HepG2 (cell line): ENCODE results near the gene PRKCD. TPM values are rescaled to one million over a fixed set of nuclear protein-coding genes. Genes with fewer than 3 reads are reported as not detected.
A peak's percentile ranks its signal among the peaks of the same experiment; 100 is the strongest.

Source experiments
- AKAP8 ChIP-seq: sonication (generic); formaldehyde crosslinking; IDR thresholded peaks from 2 replicates; pipeline ENCODE4 v1.5.1; 2020; ENCODE audit warnings: mild to moderate bottlenecking, missing genetic modification reagents
- FIP1L1 ChIP-seq: fragments of 200-400 bp; formaldehyde crosslinking; IDR thresholded peaks from 2 replicates; pipeline ENCODE4 v1.6.1; 2018; ENCODE audit warnings: low read depth, mild to moderate bottlenecking, low read length, moderate library complexity, borderline replicate concordance; ENCODE audit not compliant: insufficient read depth
- MAFK ChIP-seq, 2 experiments: IDR thresholded peaks in 1 of 2; conservative IDR thresholded peaks in 1 of 2; 2 replicates each; pipeline ENCODE4 v1.6.1; 2011; ENCODE audit warnings: improper control_type of control experiment in 2 of 2, low read length in 2 of 2
- MXI1 ChIP-seq: IDR thresholded peaks from 3 replicates; pipeline ENCODE4 v1.6.1; 2012; ENCODE audit warnings: low read depth, low read length, inconsistent platforms, borderline replicate concordance
- MZF1 ChIP-seq: sonication (generic); formaldehyde crosslinking; IDR thresholded peaks from 2 replicates; pipeline ENCODE4 v1.8.1; 2023; ENCODE audit warnings: mild to moderate bottlenecking, missing genetic modification reagents, borderline replicate concordance
- NR3C1 ChIP-seq: sonication (generic); formaldehyde crosslinking; IDR thresholded peaks from 2 replicates; pipeline ENCODE4 v1.4.0; 2020; ENCODE audit warnings: missing genetic modification reagents
- RELA ChIP-seq: sonication (generic); formaldehyde crosslinking; IDR thresholded peaks from 2 replicates; pipeline ENCODE4 v1.4.0; 2020; ENCODE audit warnings: missing genetic modification reagents
- SMAD9 ChIP-seq: sonication (generic); formaldehyde crosslinking; IDR thresholded peaks from 2 replicates; pipeline ENCODE4 v1.5.1; 2020; ENCODE audit warnings: mild to moderate bottlenecking, missing genetic modification reagents
- SRF ChIP-seq: IDR thresholded peaks from 2 replicates; pipeline ENCODE4 v1.6.1; 2011; ENCODE audit warnings: mild to moderate bottlenecking, low read depth, low read length, moderate library complexity
- ZBTB7B ChIP-seq: sonication (generic); formaldehyde crosslinking; IDR thresholded peaks from 2 replicates; pipeline ENCODE4 v1.4.0; 2020; ENCODE audit warnings: missing genetic modification reagents
- ZNF318 ChIP-seq: sonication (generic); formaldehyde crosslinking; IDR thresholded peaks from 2 replicates; pipeline ENCODE4 v1.4.0; 2020; ENCODE audit warnings: mild to moderate bottlenecking, missing genetic modification reagents
- polyA plus RNA-seq, 8 experiments: library from polyadenylated mRNA; depleted of rRNA in 3 of 8; stranded (reverse) in 7 of 8; unstranded in 1 of 8; fragments of >200 nt; fragmentation: Illumina TruSeq in 4 of 8; extraction: Trizol in 4 of 8; gene quantifications; 2 replicates each; pipeline versions ENCODE4 v1.2.1 to v1.2.3, GENCODE V29; 2011 to 2016; ENCODE audit warnings: low read depth in 4 of 8, missing spikeins in 1 of 8, mixed read lengths in 1 of 8; ENCODE audit not compliant: insufficient read depth in 1 of 8
- total RNA-seq, 5 experiments: library from RNA; depleted of rRNA; stranded (reverse); fragments of >200 nt; fragmentation: Illumina TruSeq; extraction: Trizol; gene quantifications; 2 replicates each; pipeline ENCODE4 v1.2.3, GENCODE V29; 2016; ENCODE audit warnings: low read depth in 1 of 5
- TF ChIP-seq, protein P1 (sequence below): sonication (generic); formaldehyde crosslinking; IDR thresholded peaks from 2 replicates; pipeline ENCODE4 v1.5.1; 2020; ENCODE audit warnings: mild to moderate bottlenecking, missing genetic modification reagents, moderate library complexity
- TF ChIP-seq, protein P2 (sequence below): sonication (generic); formaldehyde crosslinking; IDR thresholded peaks from 2 replicates; pipeline ENCODE4 v1.4.0; 2020; ENCODE audit warnings: mild to moderate bottlenecking, missing genetic modification reagents
- TF ChIP-seq, protein P3 (sequence below): sonication (generic); formaldehyde crosslinking; IDR thresholded peaks from 2 replicates; pipeline ENCODE4 v1.4.0; 2020; ENCODE audit warnings: missing genetic modification reagents; ENCODE audit errors: not compliant biosample characterization

Gene PRKCD
- total and polyA plus RNA-seq, 2 of the 13 experiments (the other 11 are each of a cell fraction or from before 2014, with no cell fraction given), result 1.6 to 40.7 TPM

DNA sequence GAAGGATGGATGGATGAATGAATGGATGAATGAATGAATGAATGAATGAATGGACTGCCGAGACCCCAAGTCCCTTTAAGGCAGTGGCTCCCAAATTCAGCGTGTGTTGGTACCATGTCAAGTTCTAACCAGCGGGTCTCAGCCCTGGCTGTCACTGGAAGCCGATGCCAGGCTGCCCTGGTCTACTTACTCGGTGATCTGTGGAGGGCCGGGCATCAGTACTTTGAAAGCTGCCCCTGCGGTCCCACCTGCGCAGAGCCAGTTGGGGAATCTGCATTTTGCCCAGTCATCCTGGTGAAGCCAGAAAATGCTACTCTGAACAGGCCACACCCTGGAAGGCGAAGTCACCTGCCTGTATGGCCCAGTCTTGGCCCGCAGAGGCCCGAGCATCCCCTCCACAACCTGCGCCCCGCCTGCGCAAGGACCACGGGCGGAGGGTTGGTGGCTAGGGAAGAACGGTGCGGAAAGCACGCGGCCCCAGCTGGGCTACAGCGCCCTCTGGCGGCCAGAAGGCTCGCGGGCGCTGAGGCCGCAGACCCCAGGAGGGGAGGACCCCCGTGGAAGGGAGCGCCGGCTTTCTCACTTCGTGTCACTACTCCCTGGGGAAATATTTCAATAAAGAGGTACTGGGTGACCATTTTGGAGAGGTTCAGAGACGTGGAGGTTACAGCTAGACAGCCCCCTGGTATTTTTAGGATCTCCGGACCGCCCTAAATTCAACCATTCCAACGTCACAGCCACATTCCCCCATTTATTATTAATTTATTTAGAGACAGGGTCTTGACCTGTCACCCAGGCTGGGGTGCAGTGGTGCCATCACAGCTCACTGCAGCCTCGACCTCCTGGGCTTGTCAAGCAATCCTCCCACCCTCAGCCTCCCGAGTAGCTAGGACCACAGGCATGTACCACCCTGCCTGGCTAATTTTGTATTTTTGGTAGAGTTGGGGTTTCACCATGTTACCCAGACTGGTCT, 34.9 kb downstream of the PRKCD start (continued):
- TF ChIP-seq, protein P1, sequence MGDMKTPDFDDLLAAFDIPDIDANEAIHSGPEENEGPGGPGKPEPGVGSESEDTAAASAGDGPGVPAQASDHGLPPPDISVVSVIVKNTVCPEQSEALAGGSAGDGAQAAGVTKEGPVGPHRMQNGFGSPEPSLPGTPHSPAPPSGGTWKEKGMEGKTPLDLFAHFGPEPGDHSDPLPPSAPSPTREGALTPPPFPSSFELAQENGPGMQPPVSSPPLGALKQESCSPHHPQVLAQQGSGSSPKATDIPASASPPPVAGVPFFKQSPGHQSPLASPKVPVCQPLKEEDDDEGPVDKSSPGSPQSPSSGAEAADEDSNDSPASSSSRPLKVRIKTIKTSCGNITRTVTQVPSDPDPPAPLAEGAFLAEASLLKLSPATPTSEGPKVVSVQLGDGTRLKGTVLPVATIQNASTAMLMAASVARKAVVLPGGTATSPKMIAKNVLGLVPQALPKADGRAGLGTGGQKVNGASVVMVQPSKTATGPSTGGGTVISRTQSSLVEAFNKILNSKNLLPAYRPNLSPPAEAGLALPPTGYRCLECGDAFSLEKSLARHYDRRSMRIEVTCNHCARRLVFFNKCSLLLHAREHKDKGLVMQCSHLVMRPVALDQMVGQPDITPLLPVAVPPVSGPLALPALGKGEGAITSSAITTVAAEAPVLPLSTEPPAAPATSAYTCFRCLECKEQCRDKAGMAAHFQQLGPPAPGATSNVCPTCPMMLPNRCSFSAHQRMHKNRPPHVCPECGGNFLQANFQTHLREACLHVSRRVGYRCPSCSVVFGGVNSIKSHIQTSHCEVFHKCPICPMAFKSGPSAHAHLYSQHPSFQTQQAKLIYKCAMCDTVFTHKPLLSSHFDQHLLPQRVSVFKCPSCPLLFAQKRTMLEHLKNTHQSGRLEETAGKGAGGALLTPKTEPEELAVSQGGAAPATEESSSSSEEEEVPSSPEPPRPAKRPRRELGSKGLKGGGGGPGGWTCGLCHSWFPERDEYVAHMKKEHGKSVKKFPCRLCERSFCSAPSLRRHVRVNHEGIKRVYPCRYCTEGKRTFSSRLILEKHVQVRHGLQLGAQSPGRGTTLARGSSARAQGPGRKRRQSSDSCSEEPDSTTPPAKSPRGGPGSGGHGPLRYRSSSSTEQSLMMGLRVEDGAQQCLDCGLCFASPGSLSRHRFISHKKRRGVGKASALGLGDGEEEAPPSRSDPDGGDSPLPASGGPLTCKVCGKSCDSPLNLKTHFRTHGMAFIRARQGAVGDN, result peak; percentile 66
- no peak for TF ChIP-seq NR3C1 (CRISPR knock-in tag)
- TF ChIP-seq, protein P2, sequence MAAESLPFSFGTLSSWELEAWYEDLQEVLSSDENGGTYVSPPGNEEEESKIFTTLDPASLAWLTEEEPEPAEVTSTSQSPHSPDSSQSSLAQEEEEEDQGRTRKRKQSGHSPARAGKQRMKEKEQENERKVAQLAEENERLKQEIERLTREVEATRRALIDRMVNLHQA (CRISPR knock-in tag), result no peak
- TF ChIP-seq MZF1 (CRISPR knock-in tag), result 0 out of 2 replicates have a peak, but pooled peaks have one; percentile 11
- no peak for TF ChIP-seq SRF
- no peak for TF ChIP-seq MXI1
- no peak for TF ChIP-seq FIP1L1
- TF ChIP-seq, protein P3, sequence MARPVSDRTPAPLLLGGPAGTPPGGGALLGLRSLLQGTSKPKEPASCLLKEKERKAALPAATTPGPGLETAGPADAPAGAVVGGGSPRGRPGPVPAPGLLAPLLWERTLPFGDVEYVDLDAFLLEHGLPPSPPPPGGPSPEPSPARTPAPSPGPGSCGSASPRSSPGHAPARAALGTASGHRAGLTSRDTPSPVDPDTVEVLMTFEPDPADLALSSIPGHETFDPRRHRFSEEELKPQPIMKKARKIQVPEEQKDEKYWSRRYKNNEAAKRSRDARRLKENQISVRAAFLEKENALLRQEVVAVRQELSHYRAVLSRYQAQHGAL (CRISPR knock-in tag), result no peak
- TF ChIP-seq RELA (CRISPR knock-in tag), result no peak
- no peak for TF ChIP-seq ZNF318 (CRISPR knock-in tag)
- no peak for TF ChIP-seq MAFK (conservative IDR thresholded peaks at IDR 0.05 in 1 of 2, IDR thresholded peaks at IDR 0.05 in 1 of 2; ENCODE audit: low read length in 2 of 2)
- no peak for TF ChIP-seq SMAD9 (CRISPR knock-in tag)
- peak; percentile 93 for TF ChIP-seq ZBTB7B (CRISPR knock-in tag)
- no peak for TF ChIP-seq AKAP8 (CRISPR knock-in tag)
